ENCODE measurements around the gene EFHD1. TPM values are rescaled to one million over a fixed set of nuclear protein-coding genes. Genes with fewer than 3 reads are reported as not detected.

The EFHD1 gene
- total RNA-seq, 1 donor from 2014 or later: 15.7 TPM

DNA sequence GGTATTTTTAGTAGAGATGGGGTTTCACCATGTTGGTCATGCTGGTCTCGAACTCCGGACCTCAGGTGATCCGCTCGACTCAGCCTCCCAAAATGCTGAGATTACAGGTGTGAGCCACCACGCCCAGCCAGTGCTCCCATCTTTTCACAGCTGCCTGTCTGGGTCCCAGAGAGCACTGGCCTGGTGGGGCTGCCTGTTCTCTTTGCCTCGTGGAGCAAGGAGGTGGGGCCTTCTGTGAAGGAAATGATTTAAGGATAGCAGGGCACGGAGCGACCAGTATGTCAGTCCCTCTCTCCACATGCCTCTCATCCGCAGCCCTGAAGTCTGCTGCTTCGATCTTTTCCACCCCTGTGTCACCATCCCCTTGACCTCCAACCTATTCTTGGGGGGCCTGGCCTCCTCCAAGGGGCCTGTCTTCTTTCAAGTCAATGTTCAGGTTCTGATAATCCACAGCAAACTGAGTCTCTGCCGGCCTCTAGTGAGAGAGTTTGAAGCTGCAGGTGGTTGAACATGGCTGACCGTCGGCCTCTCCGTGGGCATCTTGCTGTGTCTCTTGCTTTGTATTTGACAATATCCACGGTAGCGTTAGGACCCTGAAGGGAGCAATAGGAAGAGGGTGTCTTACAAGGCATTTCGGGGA is 35.5 kb downstream of the EFHD1 start:
- H3K79me2 ChIP-seq (ENCODE audit: insufficient read depth, low read length): no peaks in the 10 kb centered on the region
- H3K27me3 ChIP-seq (ENCODE audit: insufficient read depth, low read length): no peaks in the 10 kb centered on the region
- H3K4me1 ChIP-seq (ENCODE audit: insufficient read depth, low read length): peaks cover 6% of the 10 kb centered on the region
- Mint-ChIP-seq H3K9me3 (ENCODE audit: unreplicated experiment) (no peaks in the 10 kb centered on the region), H3K36me3 (ENCODE audit: low read depth, unreplicated experiment) (peaks cover 6% of the 10 kb centered on the region), H3K4me1 (ENCODE audit: low read depth, unreplicated experiment) (peaks cover 2% of the 10 kb centered on the region), H3K4me3 (ENCODE audit: unreplicated experiment) (no peak overlapping the region), H3K27ac (ENCODE audit: unreplicated experiment) (no peak overlapping the region), H3K27me3 (ENCODE audit: low read depth, unreplicated experiment) (no peaks in the 10 kb centered on the region)
- H2AFZ ChIP-seq (ENCODE audit: low read depth, low read length): peak overlapping the region; percentile 39
- FAIRE-seq: no peak
- no peak overlapping the region for H3K4me2 ChIP-seq (ENCODE audit: low read length)
- TF ChIP-seq, protein P1, sequence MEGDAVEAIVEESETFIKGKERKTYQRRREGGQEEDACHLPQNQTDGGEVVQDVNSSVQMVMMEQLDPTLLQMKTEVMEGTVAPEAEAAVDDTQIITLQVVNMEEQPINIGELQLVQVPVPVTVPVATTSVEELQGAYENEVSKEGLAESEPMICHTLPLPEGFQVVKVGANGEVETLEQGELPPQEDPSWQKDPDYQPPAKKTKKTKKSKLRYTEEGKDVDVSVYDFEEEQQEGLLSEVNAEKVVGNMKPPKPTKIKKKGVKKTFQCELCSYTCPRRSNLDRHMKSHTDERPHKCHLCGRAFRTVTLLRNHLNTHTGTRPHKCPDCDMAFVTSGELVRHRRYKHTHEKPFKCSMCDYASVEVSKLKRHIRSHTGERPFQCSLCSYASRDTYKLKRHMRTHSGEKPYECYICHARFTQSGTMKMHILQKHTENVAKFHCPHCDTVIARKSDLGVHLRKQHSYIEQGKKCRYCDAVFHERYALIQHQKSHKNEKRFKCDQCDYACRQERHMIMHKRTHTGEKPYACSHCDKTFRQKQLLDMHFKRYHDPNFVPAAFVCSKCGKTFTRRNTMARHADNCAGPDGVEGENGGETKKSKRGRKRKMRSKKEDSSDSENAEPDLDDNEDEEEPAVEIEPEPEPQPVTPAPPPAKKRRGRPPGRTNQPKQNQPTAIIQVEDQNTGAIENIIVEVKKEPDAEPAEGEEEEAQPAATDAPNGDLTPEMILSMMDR (IDR thresholded peaks at IDR 0.05; ENCODE audit: insufficient read depth, low read depth, low read length): peak; percentile 26
- no peak for TF ChIP-seq EZH2 (IDR thresholded peaks at IDR 0.05; ENCODE audit: insufficient read depth, low read length)
- H4K20me1 ChIP-seq (ENCODE audit: insufficient read depth, low read length): no peaks in the 10 kb centered on the region
- DNase-seq (ENCODE audit: low read depth): no peak
- H3K4me3 ChIP-seq (ENCODE audit: insufficient read depth, low read depth, low read length): no peak overlapping the region
- no peak overlapping the region for H3K9ac ChIP-seq (ENCODE audit: low read length)
- no peak overlapping the region for H3K27ac ChIP-seq (ENCODE audit: low read depth, low read length)
- no peaks in the 10 kb centered on the region for H3K36me3 ChIP-seq (ENCODE audit: insufficient read depth, low read length)
- H3K9me3 ChIP-seq (ENCODE audit: insufficient read depth, low read depth, low read length): no peaks in the 10 kb centered on the region

DNA sequence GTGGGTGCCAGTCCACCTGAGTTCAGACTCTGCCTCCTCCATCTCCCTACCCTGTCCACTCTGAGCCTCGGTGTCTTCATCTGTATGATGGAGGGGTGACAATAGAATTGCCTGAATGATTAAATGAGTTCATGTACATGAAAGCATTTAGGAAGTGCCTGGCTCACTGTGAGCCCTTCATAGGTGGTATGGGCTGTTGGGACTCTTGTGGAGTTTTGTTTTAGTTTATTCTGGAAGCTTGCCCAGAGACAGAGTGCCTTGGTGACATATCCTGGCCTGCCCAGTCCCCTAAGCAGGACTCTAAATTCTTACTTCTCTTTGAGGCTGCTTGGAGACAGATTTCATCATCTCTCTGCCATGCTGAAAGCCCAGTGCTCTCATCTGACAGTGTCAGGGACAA is 39.2 kb downstream of the EFHD1 start:
- H3K27ac ChIP-seq (ENCODE audit: low read depth, low read length): no peak overlapping the region
- no peak overlapping the region for H3K4me2 ChIP-seq (ENCODE audit: low read length)
- H3K9me3 ChIP-seq (ENCODE audit: insufficient read depth, low read depth, low read length): no peaks in the 10 kb centered on the region
- TF ChIP-seq, protein P1 (IDR thresholded peaks at IDR 0.05; ENCODE audit: insufficient read depth, low read depth, low read length): no peak
- no peak for TF ChIP-seq EZH2 (IDR thresholded peaks at IDR 0.05; ENCODE audit: insufficient read depth, low read length)
- no peak overlapping the region for H3K9ac ChIP-seq (ENCODE audit: low read length)
- H3K27me3 Mint-ChIP-seq (ENCODE audit: low read depth, unreplicated experiment): peaks cover 2% of the 10 kb centered on the region
- H3K9me3 Mint-ChIP-seq (ENCODE audit: unreplicated experiment): peaks cover 2% of the 10 kb centered on the region
- H3K4me1 Mint-ChIP-seq (ENCODE audit: low read depth, unreplicated experiment): peaks cover 2% of the 10 kb centered on the region
- peaks cover 6% of the 10 kb centered on the region for H3K4me1 ChIP-seq (ENCODE audit: insufficient read depth, low read length)
- no peak for FAIRE-seq
- peaks cover 12% of the 10 kb centered on the region for H3K36me3 Mint-ChIP-seq (ENCODE audit: low read depth, unreplicated experiment)
- DNase-seq (ENCODE audit: low read depth): no peak
- H2AFZ ChIP-seq (ENCODE audit: low read depth, low read length): no peak overlapping the region
- H4K20me1 ChIP-seq (ENCODE audit: insufficient read depth, low read length): no peaks in the 10 kb centered on the region
- H3K36me3 ChIP-seq (ENCODE audit: insufficient read depth, low read length): no peaks in the 10 kb centered on the region
- no peak overlapping the region for H3K27ac Mint-ChIP-seq (ENCODE audit: unreplicated experiment)
- H3K27me3 ChIP-seq (ENCODE audit: insufficient read depth, low read length): no peaks in the 10 kb centered on the region
- no peak overlapping the region for H3K4me3 ChIP-seq (ENCODE audit: insufficient read depth, low read depth, low read length)
- no peak overlapping the region for H3K4me3 Mint-ChIP-seq (ENCODE audit: unreplicated experiment)
- H3K79me2 ChIP-seq (ENCODE audit: insufficient read depth, low read length): no peaks in the 10 kb centered on the region

DNA sequence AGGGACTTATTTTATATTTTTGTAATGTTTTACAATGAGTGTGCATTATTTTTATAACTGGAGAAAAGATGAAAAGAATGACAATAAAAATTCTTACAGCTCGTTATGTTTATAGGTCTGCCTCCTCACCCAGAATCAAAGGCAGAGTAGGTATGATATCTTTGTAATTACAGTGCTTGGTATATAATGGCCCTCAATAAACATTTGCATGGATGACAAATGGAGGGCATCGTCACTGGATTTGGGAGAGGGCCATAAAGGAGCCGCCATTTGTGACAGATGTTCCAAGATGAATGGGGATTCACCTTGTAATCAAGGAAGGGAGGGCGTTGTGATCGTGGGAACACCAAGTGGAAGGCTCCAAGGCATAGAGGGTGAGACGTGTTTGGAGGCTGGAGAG is 41.1 kb downstream of the EFHD1 start:
- H3K9ac ChIP-seq (ENCODE audit: low read length): no peak overlapping the region
- no peaks in the 10 kb centered on the region for H3K9me3 ChIP-seq (ENCODE audit: insufficient read depth, low read depth, low read length)
- Mint-ChIP-seq H3K27ac (ENCODE audit: unreplicated experiment) (no peak overlapping the region), H3K36me3 (ENCODE audit: low read depth, unreplicated experiment) (peaks cover 12% of the 10 kb centered on the region), H3K27me3 (ENCODE audit: low read depth, unreplicated experiment) (peaks cover 2% of the 10 kb centered on the region), H3K9me3 (ENCODE audit: unreplicated experiment) (peaks cover 2% of the 10 kb centered on the region), H3K4me3 (ENCODE audit: unreplicated experiment) (no peak overlapping the region), H3K4me1 (ENCODE audit: low read depth, unreplicated experiment) (no peaks in the 10 kb centered on the region)
- no peaks in the 10 kb centered on the region for H3K79me2 ChIP-seq (ENCODE audit: insufficient read depth, low read length)
- no peaks in the 10 kb centered on the region for H3K4me1 ChIP-seq (ENCODE audit: insufficient read depth, low read length)
- H3K36me3 ChIP-seq (ENCODE audit: insufficient read depth, low read length): no peaks in the 10 kb centered on the region
- H3K27me3 ChIP-seq (ENCODE audit: insufficient read depth, low read length): no peaks in the 10 kb centered on the region
- DNase-seq (ENCODE audit: low read depth) (no peak), FAIRE-seq (no peak)
- H3K4me3 ChIP-seq (ENCODE audit: insufficient read depth, low read depth, low read length): no peak overlapping the region
- no peak overlapping the region for H2AFZ ChIP-seq (ENCODE audit: low read depth, low read length)
- H3K4me2 ChIP-seq (ENCODE audit: low read length): no peak overlapping the region
- H4K20me1 ChIP-seq (ENCODE audit: insufficient read depth, low read length): no peaks in the 10 kb centered on the region
- no peak overlapping the region for H3K27ac ChIP-seq (ENCODE audit: low read depth, low read length)
- TF ChIP-seq, protein P1 (IDR thresholded peaks at IDR 0.05; ENCODE audit: insufficient read depth, low read depth, low read length): no peak
- TF ChIP-seq EZH2 (IDR thresholded peaks at IDR 0.05; ENCODE audit: insufficient read depth, low read length): no peak

Measured in astrocyte (in vitro differentiated cells and primary cell).